ENCODE results near the gene RD3L. TPM values are rescaled to one million over a fixed set of nuclear protein-coding genes. Genes with fewer than 3 reads are reported as not detected.

RD3L gene
- total and polyA plus RNA-seq, 11 donors, result 4.3 to 42.5 (median 25.5) TPM

GRCh38 chr14:103904493-103905107 lies 37.7 kb downstream of the RD3L start:
- DNase-seq (no peak), ATAC-seq (no peak)
- Histone ChIP-seq H3K4me1 (peaks cover 0 to 8% (median 1%) of the 10 kb centered on the region in 12 donors), H3K36me3 (no peaks in the 10 kb centered on the region), H3K4me3 (no peak overlapping the region), H3K27me3 (no peaks in the 10 kb centered on the region), H3K9me3 (no peaks in the 10 kb centered on the region), H3K27ac (no peak overlapping the region)
- 93 to 98% (median 96%) methylated on average over 2 of the region's 2 CpGs for WGBS, 4 donors
- no peak for TF ChIP-seq CTCF (IDR thresholded peaks at IDR 0.05)
- TF ChIP-seq POLR2A (IDR thresholded peaks at IDR 0.05), result no peak
- intact Hi-C loops (cut with DNase I), result loop anchor here in 3 of 10 donors (5.0 to 10.0 kb wide), 3 partner anchors 78 to 97 kb away; no protein-coding TSS in a partner anchor

DNA sequence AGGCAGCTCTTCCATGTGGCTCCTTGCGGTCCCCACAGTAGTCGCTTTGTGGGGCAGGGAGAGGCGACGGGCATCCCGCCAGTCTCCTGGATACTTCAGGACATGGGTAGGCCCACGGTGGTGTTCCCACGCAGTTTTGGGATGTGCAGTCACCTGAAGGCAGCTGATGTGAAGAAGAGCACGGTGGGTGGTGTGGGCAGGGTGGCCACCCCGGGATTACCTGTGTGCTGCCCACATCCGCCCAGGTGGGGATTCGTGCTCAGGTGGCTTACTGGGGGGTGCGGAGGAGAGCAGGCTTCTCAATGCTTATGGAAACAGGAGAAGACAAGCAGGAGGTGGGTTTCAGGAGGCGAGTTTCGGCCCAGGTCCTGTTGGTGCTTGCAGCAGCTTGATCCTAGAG lies 42.5 kb downstream of the RD3L start:
- TF ChIP-seq POLR2A (IDR thresholded peaks at IDR 0.05) (no peak), CTCF (IDR thresholded peaks at IDR 0.05) (no peak)
- peaks cover 0 to 17% (median 1%) of the 10 kb centered on the region in 12 donors for H3K4me1 ChIP-seq
- H3K27me3 ChIP-seq, result no peaks in the 10 kb centered on the region
- 93 to 98% (median 94%) methylated on average over 14 of the region's 14 CpGs for whole genome bisulfite sequencing, 4 donors
- H3K9me3 ChIP-seq, result no peaks in the 10 kb centered on the region
- peak in 1 of 5 donors; percentile 16 for DNase-seq
- intact Hi-C loops (cut with DNase I), result loop anchor here in 2 of 10 donors (5.0 to 10.0 kb wide), 2 partner anchors 82 to 85 kb away; no protein-coding TSS in a partner anchor
- no peak overlapping the region for H3K4me3 ChIP-seq
- ATAC-seq, result no peak
- no peaks in the 10 kb centered on the region for H3K36me3 ChIP-seq
- no peak overlapping the region for H3K27ac ChIP-seq

GRCh38 chr14:103899316-103899715 lies 43.0 kb downstream of the RD3L start:
- Histone ChIP-seq H3K4me1 (peaks cover 0 to 17% (median 2%) of the 10 kb centered on the region in 12 donors), H3K27ac (no peak overlapping the region), H3K27me3 (no peaks in the 10 kb centered on the region), H3K9me3 (no peaks in the 10 kb centered on the region), H3K4me3 (no peak overlapping the region), H3K36me3 (no peaks in the 10 kb centered on the region)
- intact Hi-C loops (cut with DNase I), result no loop called here
- ATAC-seq (no peak), DNase-seq (peak in 1 of 5 donors; percentile 21)
- 79 to 91% (median 82%) methylated on average over 10 to 13 of the region's 13 CpGs for WGBS, 4 donors
- TF ChIP-seq POLR2A (IDR thresholded peaks at IDR 0.05) (no peak), CTCF (IDR thresholded peaks at IDR 0.05) (no peak)

GRCh38 chr14:103898711-103899110 lies 43.6 kb downstream of the RD3L start:
- DNase-seq (peak in 1 of 5 donors; percentile 23), ATAC-seq (no peak)
- intact Hi-C loops (cut with DNase I), result no loop called here
- Histone ChIP-seq H3K4me1 (peaks cover 0 to 17% (median 2%) of the 10 kb centered on the region in 12 donors), H3K27me3 (no peaks in the 10 kb centered on the region), H3K9me3 (no peaks in the 10 kb centered on the region), H3K4me3 (no peak overlapping the region), H3K36me3 (no peaks in the 10 kb centered on the region), H3K27ac (no peak overlapping the region)
- TF ChIP-seq POLR2A (IDR thresholded peaks at IDR 0.05) (no peak), CTCF (IDR thresholded peaks at IDR 0.05) (no peak)
- 90 to 94% (median 92%) methylated on average over 9 of the region's 9 CpGs for WGBS, 4 donors

Measured in heart left ventricle (tissue), 16 donors.